Osteoblast (primary cell): ENCODE measurements around the gene TMEM266. TPM values are rescaled to one million over a fixed set of nuclear protein-coding genes. Genes with fewer than 3 reads are reported as not detected.

Source experiments
- DNase-seq: peaks from one replicate; pipeline ENCODE4 v3.0.0; 2011; ENCODE audit warnings: low spot score, mixed read lengths; ENCODE audit not compliant: insufficient read length; ENCODE audit errors: missing footprints
- H2AFZ ChIP-seq: 2 replicates; pipeline ENCODE4 v1.6.0; 2011; ENCODE audit warnings: mild to moderate bottlenecking, low read length
- H3K27ac ChIP-seq: 2 replicates; pipeline ENCODE4 v1.5.1; 2011; ENCODE audit warnings: mild to moderate bottlenecking, low read depth, low read length, moderate library complexity
- H3K27me3 ChIP-seq: 2 replicates; pipeline ENCODE4 v1.6.0; 2012; ENCODE audit warnings: mild to moderate bottlenecking, control low read depth, inconsistent platforms, low read length, moderate library complexity; ENCODE audit not compliant: insufficient read depth
- H3K36me3 ChIP-seq: 2 replicates; pipeline ENCODE4 v1.5.1; 2011; ENCODE audit warnings: mild to moderate bottlenecking, low read length, control low read depth, moderate library complexity; ENCODE audit not compliant: insufficient read depth
- H3K4me1 ChIP-seq: 2 replicates; pipeline ENCODE4 v1.5.1; 2011; ENCODE audit warnings: mild to moderate bottlenecking, low read length, control low read depth, moderate library complexity; ENCODE audit not compliant: insufficient read depth
- H3K4me2 ChIP-seq: 2 replicates; pipeline ENCODE4 v1.6.0; 2011; ENCODE audit warnings: mild to moderate bottlenecking, low read length; ENCODE audit not compliant: insufficient read depth
- H3K4me3 ChIP-seq: fragments of 200-600 bp; sonication (generic); 3 replicates; pipeline ENCODE4 v1.5.1; 2012; ENCODE audit warnings: mild to moderate bottlenecking, low read length, inconsistent platforms; ENCODE audit not compliant: insufficient read depth
- H3K79me2 ChIP-seq: 2 replicates; pipeline ENCODE4 v1.6.0; 2012; ENCODE audit warnings: mild to moderate bottlenecking, low read length, control low read depth, inconsistent platforms; ENCODE audit not compliant: insufficient read depth
- H3K9me3 ChIP-seq: 2 replicates; pipeline ENCODE4 v1.5.1; 2011; ENCODE audit warnings: low read depth, low read length, control low read depth
- H4K20me1 ChIP-seq: 2 replicates; pipeline ENCODE4 v1.6.0; 2012; ENCODE audit warnings: mild to moderate bottlenecking, low read length, control low read depth; ENCODE audit not compliant: insufficient read depth
- CTCF ChIP-seq: IDR thresholded peaks from 2 replicates; pipeline ENCODE4 v1.5.1; 2011; ENCODE audit warnings: mild to moderate bottlenecking, low read depth, low read length, moderate library complexity; ENCODE audit errors: extremely low read depth
- total RNA-seq: library from RNA; depleted of rRNA; stranded (reverse); fragments of >200 nt; gene quantifications from 2 replicates; pipeline ENCODE4 v1.2.3, GENCODE V29; 2012

The TMEM266 gene
- total RNA-seq, 1 donor, result not detected

DNA sequence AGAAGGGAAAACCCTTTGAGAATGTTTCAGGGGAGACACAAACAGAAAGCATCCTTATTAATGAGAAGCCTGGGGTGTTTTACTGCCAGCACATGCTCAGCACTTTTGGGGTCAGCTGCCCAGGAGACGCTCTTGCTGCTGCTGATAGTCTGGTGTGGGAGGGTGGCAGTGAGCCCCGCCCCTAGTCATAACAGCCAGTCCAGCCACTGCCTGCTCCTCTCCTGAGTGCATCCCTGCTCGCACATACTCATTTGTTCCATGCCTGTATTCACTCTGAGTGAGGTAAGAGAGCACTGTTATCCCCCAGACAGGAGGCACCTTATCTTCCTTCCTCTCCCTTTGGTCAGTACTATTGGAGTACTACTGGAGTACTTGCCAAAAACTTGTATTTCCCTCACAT lies 150.2 kb downstream of the TMEM266 start:
- TF ChIP-seq CTCF, result no peak
- peaks cover 22% of the 10 kb centered on the region for H3K36me3 ChIP-seq

DNA sequence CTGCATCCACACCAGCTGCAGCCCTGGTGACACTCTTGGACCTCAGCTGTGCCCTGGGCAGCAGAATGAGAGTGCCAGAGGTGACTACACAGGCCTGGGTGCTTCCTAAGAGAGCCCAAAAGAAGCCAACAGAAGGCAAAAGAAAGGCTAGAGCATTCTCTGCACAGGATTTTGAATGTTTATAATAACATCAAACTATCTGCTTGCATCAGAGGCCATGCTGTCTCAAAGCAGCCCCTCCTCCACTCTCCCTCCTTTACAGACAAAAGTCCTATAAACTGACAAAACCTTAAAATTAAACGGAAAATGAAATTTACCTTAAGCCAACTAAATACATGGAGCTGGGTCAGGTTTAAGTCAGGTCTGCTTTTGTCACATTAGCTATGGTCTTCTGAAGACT lies 155.8 kb downstream of the TMEM266 start:
- no peak for DNase-seq
- H3K4me1 ChIP-seq, result peaks cover 7% of the 10 kb centered on the region
- no peaks in the 10 kb centered on the region for H3K79me2 ChIP-seq
- H3K27me3 ChIP-seq, result no peaks in the 10 kb centered on the region
- peaks cover 13% of the 10 kb centered on the region for H4K20me1 ChIP-seq
- H3K4me2 ChIP-seq, result no peak overlapping the region
- peaks cover 30% of the 10 kb centered on the region for H3K36me3 ChIP-seq
- no peak overlapping the region for H2AFZ ChIP-seq
- no peak overlapping the region for H3K4me3 ChIP-seq
- H3K27ac ChIP-seq, result no peak overlapping the region
- TF ChIP-seq CTCF, result no peak
- no peaks in the 10 kb centered on the region for H3K9me3 ChIP-seq

More for the DNA sequence above, 150.2 kb downstream of the TMEM266 start:
- Histone ChIP-seq H3K4me2 (no peak overlapping the region), H3K27ac (no peak overlapping the region), H2AFZ (no peak overlapping the region), H3K4me3 (no peak overlapping the region), H3K79me2 (no peaks in the 10 kb centered on the region), H4K20me1 (peaks cover 2% of the 10 kb centered on the region), H3K27me3 (no peaks in the 10 kb centered on the region), H3K4me1 (no peaks in the 10 kb centered on the region), H3K9me3 (no peaks in the 10 kb centered on the region)
- no peak for DNase-seq

DNA sequence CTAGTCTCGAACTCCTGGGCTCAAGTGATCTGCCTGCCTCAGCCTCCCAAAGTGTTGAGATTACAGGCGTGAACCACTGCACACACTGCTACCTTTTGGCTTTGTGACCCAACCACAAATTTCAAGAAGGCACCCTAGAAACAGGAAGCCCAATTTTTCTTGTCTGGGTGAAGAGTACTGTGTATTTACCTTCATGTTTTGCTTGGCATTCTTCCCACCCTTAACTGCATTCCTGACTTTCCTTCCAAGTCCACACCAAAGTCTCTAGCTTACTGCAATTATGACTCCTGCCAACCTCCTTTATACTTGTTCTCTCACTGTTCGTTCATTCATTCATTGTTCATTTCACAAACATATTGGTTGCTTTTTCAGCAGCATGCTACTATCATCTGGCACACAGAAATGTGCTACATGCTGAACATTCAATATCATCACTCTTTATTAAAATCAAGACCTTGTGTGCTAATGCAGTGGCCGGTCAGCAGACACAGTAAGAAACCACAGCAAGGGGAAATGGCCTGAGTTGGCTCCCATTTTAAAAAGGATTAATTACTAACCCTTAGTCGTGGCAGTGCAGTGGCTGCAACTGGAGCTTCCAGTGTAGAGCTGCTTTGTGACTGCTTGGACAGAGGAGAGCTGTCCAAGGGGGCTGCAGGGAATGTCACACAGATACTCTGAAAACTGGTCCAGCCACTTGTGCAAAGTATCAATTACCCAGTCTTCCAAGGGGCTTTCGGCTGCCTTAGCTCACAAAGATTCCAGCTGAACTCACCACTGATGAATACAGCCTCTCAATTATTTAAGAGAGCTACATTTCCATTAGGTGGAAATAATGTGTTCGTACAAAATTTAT lies 157.5 kb downstream of the TMEM266 start:
- H3K9me3 ChIP-seq, result no peaks in the 10 kb centered on the region
- peaks cover 7% of the 10 kb centered on the region for H3K4me1 ChIP-seq
- no peak overlapping the region for H3K4me2 ChIP-seq
- H3K36me3 ChIP-seq, result peaks cover 20% of the 10 kb centered on the region
- H3K27me3 ChIP-seq, result no peaks in the 10 kb centered on the region
- no peak for DNase-seq
- H3K27ac ChIP-seq, result no peak overlapping the region
- peaks cover 13% of the 10 kb centered on the region for H4K20me1 ChIP-seq
- H3K79me2 ChIP-seq, result no peaks in the 10 kb centered on the region
- TF ChIP-seq CTCF, result no peak
- no peak overlapping the region for H3K4me3 ChIP-seq
- H2AFZ ChIP-seq, result no peak overlapping the region

- peaks cover 7% of the 10 kb centered on the region for H3K4me1 ChIP-seq
- no peaks in the 10 kb centered on the region for H3K27me3 ChIP-seq
- no peaks in the 10 kb centered on the region for H3K9me3 ChIP-seq
- H3K4me2 ChIP-seq, result no peak overlapping the region
- peaks cover 13% of the 10 kb centered on the region for H4K20me1 ChIP-seq
- no peaks in the 10 kb centered on the region for H3K79me2 ChIP-seq
- H2AFZ ChIP-seq, result no peak overlapping the region
- H3K27ac ChIP-seq, result no peak overlapping the region
- no peak for DNase-seq
- no peak overlapping the region for H3K4me3 ChIP-seq
- peaks cover 20% of the 10 kb centered on the region for H3K36me3 ChIP-seq
- TF ChIP-seq CTCF, result no peak
These were observed 158.1 kb downstream of the TMEM266 start for GRCh38 chr15:76217882-76218217.
